ENCODE results near the gene KLC3.

GRCh38 chr19:45376045-45376724, 35.6 kb downstream of the KLC3 start:
- TF ChIP-seq CTCF (IDR thresholded peaks at IDR 0.05; ENCODE audit: borderline replicate concordance, extremely low read depth, low read length, poor library complexity, severe bottlenecking) (no peak), EZH2 (IDR thresholded peaks at IDR 0.05; ENCODE audit: borderline replicate concordance, low read depth, low read length, severe bottlenecking) (no peak)
